GM12878 (cell line): ENCODE measurements around the gene CHCHD6. TPM values are rescaled to one million over a fixed set of nuclear protein-coding genes. Genes with fewer than 3 reads are reported as not detected.

Source experiments
- ATAC-seq: fragments of 200-7000 bp; cut with Tn5 transposase; 3 replicates; pipeline ENCODE4 v1.9.1; 2020; ENCODE audit warnings: mild to moderate bottlenecking, moderate library complexity
- BruUV-seq: library from RNA; stranded (reverse); fragments of 400-500 nt; replicated peaks from 2 replicates; lab custom pipeline; 2021; lab: Mats Ljungman, UMichigan
- CTCF ChIA-PET: fragments of 300-600 bp; sonication (Branson Sonifier 250); formaldehyde crosslinking; extraction: SDS; loops from one replicate; lab custom pipeline; 2021; ENCODE audit warnings: inconsistent platforms; lab: Yijun Ruan, JAX
- POLR2A ChIA-PET: fragments of 350-600 bp; formaldehyde crosslinking; extraction: SDS; loops from one replicate; lab custom pipeline; 2021; ENCODE audit warnings: inconsistent platforms; lab: Charles Lee
- RAD21 ChIA-PET: fragments of 300-600 bp; sonication (Branson Sonifier 250); formaldehyde crosslinking; loops from one replicate; lab custom pipeline; 2023; ENCODE audit warnings: antibody characterized with exemption; ENCODE audit not compliant: unreplicated experiment; lab: Charles Lee
- SMC1A ChIA-PET: fragments of 300-600 bp; sonication (Branson Sonifier 250); formaldehyde crosslinking; loops from one replicate; lab custom pipeline; 2023; ENCODE audit not compliant: unreplicated experiment, uncharacterized antibody; lab: Charles Lee
- DNase-seq: peaks from one replicate; pipeline ENCODE4 v3.0.0-alpha.2; 2011; ENCODE audit warnings: low read depth, low spot score
- FAIRE-seq: peaks from 3 replicates; lab custom pipeline; 2011; peaks lifted over from hg19 to GRCh38; lab: Jason Lieb, UNC
- H2AFZ ChIP-seq: 2 replicates; pipeline ENCODE4 v1.6.0; 2011; ENCODE audit warnings: low read depth, low read length, control low read depth; ENCODE audit not compliant: control insufficient read depth
- H3K27ac ChIP-seq: 2 replicates; pipeline ENCODE4 v1.5.1; 2011; ENCODE audit warnings: control low read depth; ENCODE audit not compliant: control insufficient read depth, insufficient read depth
- H3K27me3 ChIP-seq, 2 experiments: replicated peaks in 1 of 2; 2 replicates each; pipeline versions ENCODE4 v1.6.0 to v1.6.1; 2011; ENCODE audit warnings: low read length in 1 of 2; ENCODE audit not compliant: control insufficient read depth in 2 of 2, insufficient read depth in 2 of 2
- H3K36me3 ChIP-seq, 2 experiments: 2 replicates each; pipeline ENCODE4 v1.5.1; 2011; ENCODE audit warnings: low read length in 1 of 2; ENCODE audit not compliant: control insufficient read depth in 2 of 2, insufficient read depth in 2 of 2
- H3K4me1 ChIP-seq: 2 replicates; pipeline ENCODE4 v1.6.1; 2011; ENCODE audit warnings: mild to moderate bottlenecking, low read length, moderate library complexity, mixed read lengths; ENCODE audit not compliant: control insufficient read depth, insufficient read depth
- H3K4me2 ChIP-seq: 2 replicates; pipeline ENCODE4 v1.6.0; 2011; ENCODE audit warnings: control low read depth; ENCODE audit not compliant: control insufficient read depth, insufficient read depth
- H3K4me3 ChIP-seq: fragments of 200-600 bp; sonication (generic); 2 replicates; pipeline ENCODE4 v1.5.1; 2016
- H3K79me2 ChIP-seq: 2 replicates; pipeline ENCODE4 v1.6.0; 2011; ENCODE audit warnings: low read length; ENCODE audit not compliant: control insufficient read depth, insufficient read depth
- H3K9ac ChIP-seq: 2 replicates; pipeline ENCODE4 v1.8.0; 2011; ENCODE audit warnings: low read length, control low read depth, mixed read lengths; ENCODE audit not compliant: control insufficient read depth, insufficient read depth
- H3K9me3 ChIP-seq: replicated peaks from 3 replicates; pipeline ENCODE4 v1.5.1; 2011; ENCODE audit warnings: mild to moderate bottlenecking, low read length; ENCODE audit not compliant: control insufficient read depth, insufficient read depth
- H4K20me1 ChIP-seq: 2 replicates; pipeline ENCODE4 v1.6.0; 2011; ENCODE audit not compliant: control insufficient read depth, insufficient read depth
- ATF3 ChIP-seq: IDR thresholded peaks from 2 replicates; pipeline ENCODE4 v1.6.1; 2011; ENCODE audit warnings: low read depth, mild to moderate bottlenecking, low read length, moderate library complexity, borderline replicate concordance; ENCODE audit errors: extremely low read depth
- ATF7 ChIP-seq: fragments of 450-650 bp; IDR thresholded peaks from 2 replicates; pipeline ENCODE4 v1.6.1; 2016; ENCODE audit warnings: low read depth, mild to moderate bottlenecking
- CBFB ChIP-seq: IDR thresholded peaks from 2 replicates; pipeline ENCODE4 v1.6.1; 2016; ENCODE audit warnings: antibody characterized with exemption, low read depth
- DPF2 ChIP-seq: fragments of 450-650 bp; IDR thresholded peaks from 2 replicates; pipeline ENCODE4 v1.6.1; 2017; ENCODE audit warnings: mild to moderate bottlenecking
- EED ChIP-seq: sonication (generic); IDR thresholded peaks from 2 replicates; pipeline ENCODE4 v1.6.1; 2016; ENCODE audit warnings: antibody characterized with exemption, low read depth
- GABPA ChIP-seq: IDR thresholded peaks from 2 replicates; pipeline ENCODE4 v1.6.1; 2014; ENCODE audit warnings: antibody characterized with exemption, low read depth, mild to moderate bottlenecking, inconsistent platforms
- IKZF1 ChIP-seq: fragments of 450-650 bp; conservative IDR thresholded peaks from 2 replicates; pipeline ENCODE4 v1.6.1; 2017; ENCODE audit warnings: antibody characterized with exemption, mild to moderate bottlenecking
- JUND ChIP-seq: IDR thresholded peaks from 2 replicates; pipeline ENCODE4 v1.6.1; 2012; ENCODE audit warnings: low read depth, mild to moderate bottlenecking, low read length, improper control_type of control experiment, moderate library complexity
- NFXL1 ChIP-seq: fragments of 450-650 bp; IDR thresholded peaks from 2 replicates; pipeline ENCODE4 v1.6.1; 2017; ENCODE audit warnings: antibody characterized with exemption, mild to moderate bottlenecking, borderline replicate concordance
- PAX5 ChIP-seq: IDR thresholded peaks from 2 replicates; pipeline ENCODE4 v1.6.1; 2011; ENCODE audit warnings: low read depth, low read length, borderline replicate concordance
- PML ChIP-seq: IDR thresholded peaks from 2 replicates; pipeline ENCODE4 v1.6.1; 2012; ENCODE audit warnings: low read length, inconsistent platforms
- RFX5 ChIP-seq: IDR thresholded peaks from 2 replicates; pipeline ENCODE4 v1.6.1; 2011; ENCODE audit warnings: low read depth, low read length, improper control_type of control experiment
- SMARCA5 ChIP-seq: fragments of 450-650 bp; IDR thresholded peaks from 2 replicates; pipeline ENCODE4 v1.6.1; 2017; ENCODE audit warnings: mild to moderate bottlenecking
- SPI1 ChIP-seq: IDR thresholded peaks from 2 replicates; pipeline ENCODE4 v1.6.1; 2011; ENCODE audit warnings: low read depth, mild to moderate bottlenecking, low read length, moderate library complexity, borderline replicate concordance; ENCODE audit not compliant: insufficient read depth
- TAF1 ChIP-seq: IDR thresholded peaks from 2 replicates; pipeline ENCODE4 v1.6.1; 2011; ENCODE audit warnings: mild to moderate bottlenecking, low read depth, low read length, borderline replicate concordance
- YBX1 ChIP-seq: fragments of 450-650 bp; IDR thresholded peaks from 2 replicates; pipeline ENCODE4 v1.6.1; 2016; ENCODE audit warnings: antibody characterized with exemption
- ZNF207 ChIP-seq: fragments of 450-650 bp; IDR thresholded peaks from 2 replicates; pipeline ENCODE4 v1.6.1; 2014; ENCODE audit warnings: antibody characterized with exemption, mild to moderate bottlenecking, borderline replicate concordance
- ZNF274 ChIP-seq: IDR thresholded peaks from one replicate; pipeline ENCODE4 v1.8.0; 2011; ENCODE audit not compliant: insufficient read length, insufficient read depth
- WGBS: methylation state at CpG from one replicate; pipeline ENCODE4 v1.1.6; 2016; ENCODE audit warnings: low lambda C conversion rate; ENCODE audit not compliant: insufficient replicate concordance, insufficient coverage; ENCODE audit errors: missing lambda C conversion rate; 5-methylcytosine and 5-hydroxymethylcytosine counted together
- in situ Hi-C: fragments of 300-500 bp; cut with MboI; formaldehyde crosslinking; loops from 9 replicates; pipeline ENCODE4 v1.14.3; 2018; ENCODE audit warnings: mixed read lengths
- intact Hi-C: fragments of 100-400 bp; cut with micrococcal nuclease; formaldehyde crosslinking; loops from one replicate; pipeline ENCODE4 v1.14.2; 2022; ENCODE audit not compliant: unreplicated experiment
- polyA plus RNA-seq, 11 experiments: library from polyadenylated mRNA; depleted of rRNA in 4 of 11; unstranded in 6 of 11; stranded (reverse) in 5 of 11; fragments of >200 nt; fragmentation: Nextera tagmentation in 4 of 11; fragmentation: Illumina TruSeq in 1 of 11; extraction: Ambion mirVana in 4 of 11; extraction: Trizol in 1 of 11; gene quantifications; 1 replicate in 1 of 11; 2 replicates in 10 of 11; pipeline versions ENCODE4 v1.2.1 to v1.2.3, GENCODE V29; 2011 to 2016; ENCODE audit warnings: inconsistent platforms in 2 of 11, missing spikeins in 2 of 11, low read depth in 1 of 11
- total RNA-seq, 4 experiments: library from RNA; depleted of rRNA in 3 of 4; stranded (reverse); fragments of >200 nt in 3 of 4; fragmentation: Illumina TruSeq in 1 of 4; extraction: Trizol in 1 of 4; gene quantifications; 2 replicates each; pipeline versions ENCODE4 v1.2.1 to v1.2.3, GENCODE V29; 2013 to 2021

Gene CHCHD6
- total and polyA plus RNA-seq, 10 of the 15 experiments (the other 5 are each of a cell fraction or from before 2014, with no cell fraction given), result 2.7 to 16.7 (median 12.3) TPM

GRCh38 chr3:126859415-126860246, 155.6 kb downstream of the CHCHD6 start:
- intact Hi-C loops, result no loop called here
- RAD21 ChIA-PET, result no interaction called here

GRCh38 chr3:126865736-126866135, 161.7 kb downstream of the CHCHD6 start:
- Histone ChIP-seq H3K4me1 (no peaks in the 10 kb centered on the region), H3K79me2 (no peaks in the 10 kb centered on the region), H3K36me3 (no peaks in the 10 kb centered on the region), H3K4me3 (no peak overlapping the region), H3K9me3 (no peaks in the 10 kb centered on the region), H3K4me2 (no peak overlapping the region), H4K20me1 (no peaks in the 10 kb centered on the region), H3K9ac (no peak overlapping the region), H2AFZ (no peak overlapping the region), H3K27me3 (no peaks in the 10 kb centered on the region), H3K27ac (no peak overlapping the region)
- RAD21 ChIA-PET, result no interaction called here
- intact Hi-C loops, result no loop called here
- DNase-seq, result no peak
- in situ Hi-C loops, result no loop called here
- ATAC-seq, result no peak
- CTCF ChIA-PET, result no interaction called here
- no peak for TF ChIP-seq RFX5
- TF ChIP-seq CBFB, result no peak
- TF ChIP-seq JUND, result no peak
- no peak for TF ChIP-seq NFXL1
- TF ChIP-seq DPF2, result no peak
- TF ChIP-seq EED, result no peak
- TF ChIP-seq SMARCA5, result no peak
- no peak for TF ChIP-seq GABPA
- no peak for TF ChIP-seq PML
- SMC1A ChIA-PET, result no interaction called here
- no TSS peak for BruUV-seq
- POLR2A ChIA-PET, result no interaction called here
- FAIRE-seq, result no peak
- WGBS, result 92% methylated on average over 1 of the region's 1 CpG

More at GRCh38 chr3:126859415-126860246, 155.6 kb downstream of the CHCHD6 start:
- CTCF ChIA-PET, result no interaction called here
- no peaks in the 10 kb centered on the region for H3K4me1 ChIP-seq
- POLR2A ChIA-PET, result interaction anchor here (0.6 kb wide), 1 partner anchor 1047 kb away, joined by 6 read pairs; no protein-coding TSS in a partner anchor
- FAIRE-seq (no peak), DNase-seq (no peak), ATAC-seq (no peak)
- SMC1A ChIA-PET, result no interaction called here
- BruUV-seq, result no TSS peak
- no peak overlapping the region for H3K27ac ChIP-seq
- H2AFZ ChIP-seq, result no peak overlapping the region
- H3K4me2 ChIP-seq, result no peak overlapping the region
- no peaks in the 10 kb centered on the region for H3K27me3 ChIP-seq
- WGBS, result 84% methylated on average over 16 of the region's 16 CpGs
- H3K36me3 ChIP-seq, result no peaks in the 10 kb centered on the region; a peak in 1 of 4 replicates
- no peaks in the 10 kb centered on the region for H3K9me3 ChIP-seq
- H4K20me1 ChIP-seq, result no peaks in the 10 kb centered on the region
- H3K79me2 ChIP-seq, result no peaks in the 10 kb centered on the region
- no peak overlapping the region for H3K4me3 ChIP-seq
- in situ Hi-C loops, result no loop called here
- no peak overlapping the region for H3K9ac ChIP-seq
- TF ChIP-seq ATF3 (no peak), SPI1 (no peak), ATF7 (no peak), TAF1 (no peak), YBX1 (no peak), ZNF274 (no peak), DPF2 (no peak), PAX5 (no peak), EED (no peak), IKZF1 (no peak), ZNF207 (no peak)
